Kidney epithelial cell (primary cell): Measurements from ENCODE around the gene STRIP1. TPM values are rescaled to one million over a fixed set of nuclear protein-coding genes. Genes with fewer than 3 reads are reported as not detected.
A peak's percentile ranks its signal among the peaks of the same experiment; 100 is the strongest.

Source experiments
- DNase-seq: peaks from one replicate; pipeline ENCODE4 v3.0.0-alpha.2; 2010; ENCODE audit warnings: low read depth
- H3K27me3 ChIP-seq: 2 replicates; pipeline ENCODE4 v1.6.0; 2011; ENCODE audit warnings: low read length; ENCODE audit not compliant: control insufficient read depth, insufficient read depth
- H3K36me3 ChIP-seq: 2 replicates; pipeline ENCODE4 v1.5.1; 2011; ENCODE audit warnings: low read length; ENCODE audit not compliant: control insufficient read depth, insufficient read depth
- H3K4me3 ChIP-seq: 2 replicates; pipeline ENCODE4 v1.5.1; 2011; ENCODE audit warnings: low read depth, mild to moderate bottlenecking, control low read depth, low read length
- total RNA-seq: library from RNA; depleted of rRNA; stranded (reverse); fragments of >200 nt; gene quantifications from 2 replicates; pipeline ENCODE4 v1.2.3, GENCODE V29; 2015
- TF ChIP-seq, protein P1 (sequence below): IDR thresholded peaks from 2 replicates; pipeline ENCODE4 v1.5.1; 2011; ENCODE audit warnings: mild to moderate bottlenecking, moderate library complexity, low read length, control low read depth, inconsistent platforms; ENCODE audit not compliant: insufficient read depth, poor library complexity, severe bottlenecking

STRIP1 gene
- total RNA-seq, 1 donor from 2014 or later, result 41.0 TPM

- TF ChIP-seq, protein P1, sequence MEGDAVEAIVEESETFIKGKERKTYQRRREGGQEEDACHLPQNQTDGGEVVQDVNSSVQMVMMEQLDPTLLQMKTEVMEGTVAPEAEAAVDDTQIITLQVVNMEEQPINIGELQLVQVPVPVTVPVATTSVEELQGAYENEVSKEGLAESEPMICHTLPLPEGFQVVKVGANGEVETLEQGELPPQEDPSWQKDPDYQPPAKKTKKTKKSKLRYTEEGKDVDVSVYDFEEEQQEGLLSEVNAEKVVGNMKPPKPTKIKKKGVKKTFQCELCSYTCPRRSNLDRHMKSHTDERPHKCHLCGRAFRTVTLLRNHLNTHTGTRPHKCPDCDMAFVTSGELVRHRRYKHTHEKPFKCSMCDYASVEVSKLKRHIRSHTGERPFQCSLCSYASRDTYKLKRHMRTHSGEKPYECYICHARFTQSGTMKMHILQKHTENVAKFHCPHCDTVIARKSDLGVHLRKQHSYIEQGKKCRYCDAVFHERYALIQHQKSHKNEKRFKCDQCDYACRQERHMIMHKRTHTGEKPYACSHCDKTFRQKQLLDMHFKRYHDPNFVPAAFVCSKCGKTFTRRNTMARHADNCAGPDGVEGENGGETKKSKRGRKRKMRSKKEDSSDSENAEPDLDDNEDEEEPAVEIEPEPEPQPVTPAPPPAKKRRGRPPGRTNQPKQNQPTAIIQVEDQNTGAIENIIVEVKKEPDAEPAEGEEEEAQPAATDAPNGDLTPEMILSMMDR, result no peak
Measured at GRCh38 chr1:109996476-109996875, 37.9 kb upstream of the STRIP1 start.

DNA sequence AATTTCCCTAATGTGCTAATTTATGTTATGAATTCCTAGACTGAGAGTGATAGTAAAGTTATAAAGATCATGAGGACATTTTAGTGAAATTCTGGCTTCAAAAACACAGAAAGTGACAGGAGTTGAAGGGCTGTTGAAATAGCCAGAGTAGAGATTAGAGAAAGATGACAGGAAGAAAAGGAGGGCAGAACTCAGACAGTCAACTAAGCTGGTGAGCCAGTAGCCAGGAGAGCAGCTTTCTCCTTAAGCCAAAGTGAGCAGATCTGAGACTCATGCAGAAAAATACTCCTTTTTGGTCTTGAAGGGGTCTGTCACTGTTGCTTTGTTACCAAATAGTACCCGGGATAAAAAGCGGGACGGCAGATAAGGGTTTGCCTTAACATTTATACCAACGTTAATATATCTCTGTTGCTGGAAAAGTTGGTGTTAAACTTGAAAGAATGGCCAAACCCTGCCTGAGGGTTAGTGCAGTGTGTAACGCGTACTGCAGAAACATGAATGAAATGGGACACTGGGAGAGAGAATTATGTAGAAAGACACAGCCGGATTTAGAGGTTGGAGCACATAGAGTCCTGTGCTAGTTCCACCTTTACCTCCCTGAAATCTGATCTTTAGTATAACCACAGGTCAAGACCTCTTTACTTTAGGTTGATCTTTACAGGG lies 37.1 kb upstream of the STRIP1 start:
- no peaks in the 10 kb centered on the region for H3K36me3 ChIP-seq
- no peak overlapping the region for H3K4me3 ChIP-seq
- DNase-seq, result no peak
- TF ChIP-seq, protein P1, result no peak
- H3K27me3 ChIP-seq, result no peaks in the 10 kb centered on the region

More at GRCh38 chr1:109996476-109996875, 37.9 kb upstream of the STRIP1 start:
- DNase-seq, result no peak
- no peaks in the 10 kb centered on the region for H3K27me3 ChIP-seq
- H3K4me3 ChIP-seq, result no peak overlapping the region
- no peaks in the 10 kb centered on the region for H3K36me3 ChIP-seq

- H3K4me3 ChIP-seq, result no peak overlapping the region
- TF ChIP-seq, protein P1, result no peak
- no peaks in the 10 kb centered on the region for H3K27me3 ChIP-seq
- DNase-seq, result no peak
- H3K36me3 ChIP-seq, result no peaks in the 10 kb centered on the region
Measured at GRCh38 chr1:109997867-109998229, 36.6 kb upstream of the STRIP1 start.

- no peak for DNase-seq
- Histone ChIP-seq H3K36me3 (no peaks in the 10 kb centered on the region), H3K27me3 (no peaks in the 10 kb centered on the region), H3K4me3 (no peak overlapping the region)
- TF ChIP-seq, protein P1, result no peak
Measured at GRCh38 chr1:110002695-110003094, 31.7 kb upstream of the STRIP1 start.

GRCh38 chr1:110003747-110004428 lies 30.5 kb upstream of the STRIP1 start:
- Histone ChIP-seq H3K4me3 (peak overlapping the region; percentile 14), H3K27me3 (no peaks in the 10 kb centered on the region), H3K36me3 (no peaks in the 10 kb centered on the region)
- TF ChIP-seq, protein P1, result no peak
- DNase-seq, result peak; percentile 100
